ENCODE measurements around the gene ZBTB43.

Gene ZBTB43

GRCh38 chr9:126804696-126805553 is at the start of gene ZBTB43:
ZBTB43 (plus strand) TSS chr9:126805040; CDS start chr9:126832510, 27,470 bp downstream.
- TF ChIP-seq FOXM1 (IDR thresholded peaks at IDR 0.05; ENCODE audit: borderline replicate concordance, low read depth): no peak
- TF ChIP-seq YY1 (IDR thresholded peaks at IDR 0.05; ENCODE audit: low read depth): no peak
- no peak for TF ChIP-seq ZBTB7A (IDR thresholded peaks at IDR 0.05; ENCODE audit: low read depth)
- no peak for TF ChIP-seq RAD21 (IDR thresholded peaks at IDR 0.05; ENCODE audit: low read depth)
- TF ChIP-seq EGR1 (IDR thresholded peaks at IDR 0.05): no peak
- peak; percentile 16; the same call in 1 of the 2 replicates for TF ChIP-seq USF1 (IDR thresholded peaks at IDR 0.05)
- no peak for TF ChIP-seq REST (IDR thresholded peaks at IDR 0.05; ENCODE audit: low read depth)
- peak; percentile 20; the same call in 1 of the 2 replicates for TF ChIP-seq CREB1 (IDR thresholded peaks at IDR 0.05; ENCODE audit: low read depth)
- peak; percentile 54 for TF ChIP-seq TCF12 (IDR thresholded peaks at IDR 0.05; ENCODE audit: low read depth)
- TF ChIP-seq TAF1 (IDR thresholded peaks at IDR 0.05; ENCODE audit: low read depth): peak; percentile 85
- TF ChIP-seq MAX (IDR thresholded peaks at IDR 0.05): peak; percentile 69
- no peak for TF ChIP-seq TEAD4 (IDR thresholded peaks at IDR 0.05)
- no peak; the same call in 1 of the 2 replicates for TF ChIP-seq CEBPB (IDR thresholded peaks at IDR 0.05)

GRCh38 chr9:126755317-126755875 is 49.4 kb upstream of the ZBTB43 start:
- no peak for TF ChIP-seq RAD21 (IDR thresholded peaks at IDR 0.05; ENCODE audit: low read depth)

GRCh38 chr9:126756238-126756637 is 48.6 kb upstream of the ZBTB43 start:
- no peak for TF ChIP-seq CEBPB (IDR thresholded peaks at IDR 0.05)
- no peak for TF ChIP-seq TAF1 (IDR thresholded peaks at IDR 0.05; ENCODE audit: low read depth)
- TF ChIP-seq FOXM1 (IDR thresholded peaks at IDR 0.05; ENCODE audit: borderline replicate concordance, low read depth): no peak
- TF ChIP-seq TEAD4 (IDR thresholded peaks at IDR 0.05): no peak
- TF ChIP-seq RAD21 (IDR thresholded peaks at IDR 0.05; ENCODE audit: low read depth): no peak
- no peak for TF ChIP-seq EP300 (IDR thresholded peaks at IDR 0.05; ENCODE audit: borderline replicate concordance)
- TF ChIP-seq YY1 (IDR thresholded peaks at IDR 0.05; ENCODE audit: low read depth): no peak
- TF ChIP-seq USF1 (IDR thresholded peaks at IDR 0.05): no peak
- TF ChIP-seq EGR1 (IDR thresholded peaks at IDR 0.05): no peak
- no peak for TF ChIP-seq MAX (IDR thresholded peaks at IDR 0.05)

GRCh38 chr9:126756876-126757415 is 47.9 kb upstream of the ZBTB43 start:
- TF ChIP-seq ZBTB7A (IDR thresholded peaks at IDR 0.05; ENCODE audit: low read depth): no peak
- TF ChIP-seq NFIC (IDR thresholded peaks at IDR 0.05): 0 out of 2 replicates have a peak, but pooled peaks have one; percentile 16

GRCh38 chr9:126758916-126759585 is 45.8 kb upstream of the ZBTB43 start:
- TF ChIP-seq CREB1 (IDR thresholded peaks at IDR 0.05; ENCODE audit: low read depth) (no peak), ZBTB7A (IDR thresholded peaks at IDR 0.05; ENCODE audit: low read depth) (no peak), NFIC (IDR thresholded peaks at IDR 0.05) (no peak), TCF12 (IDR thresholded peaks at IDR 0.05; ENCODE audit: low read depth) (no peak), YY1 (IDR thresholded peaks at IDR 0.05; ENCODE audit: low read depth) (no peak), EP300 (IDR thresholded peaks at IDR 0.05; ENCODE audit: borderline replicate concordance) (no peak), USF1 (IDR thresholded peaks at IDR 0.05) (no peak), CEBPB (IDR thresholded peaks at IDR 0.05) (no peak), TAF1 (IDR thresholded peaks at IDR 0.05; ENCODE audit: low read depth) (no peak), MAX (IDR thresholded peaks at IDR 0.05) (no peak), TEAD4 (IDR thresholded peaks at IDR 0.05) (no peak), REST (IDR thresholded peaks at IDR 0.05; ENCODE audit: low read depth) (no peak)
